Measurements from ENCODE around the gene SCARB1. TPM values are rescaled to one million over a fixed set of nuclear protein-coding genes. Genes with fewer than 3 reads are reported as not detected.

SCARB1 gene
- total and polyA plus RNA-seq, 2 experiments from 2014 or later: 31.0 to 62.5 TPM

DNA sequence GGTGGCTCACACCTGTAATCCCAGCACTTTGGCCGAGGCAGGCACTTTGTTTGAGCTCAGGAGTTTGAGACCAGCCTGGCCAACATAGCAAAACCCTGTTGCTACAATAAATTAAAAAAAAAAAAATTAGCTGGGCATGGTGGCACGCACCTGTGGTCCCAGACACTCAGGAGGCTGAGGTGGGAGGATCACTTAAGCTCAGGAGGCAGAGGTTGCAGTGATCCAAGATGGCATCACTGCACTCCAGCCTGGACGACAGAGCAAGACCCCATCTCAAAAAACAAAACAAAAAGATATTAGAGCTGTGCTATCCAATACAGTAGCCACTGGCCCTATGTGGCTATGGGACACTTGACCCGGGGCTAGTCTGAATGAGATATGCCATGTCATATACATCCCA is 6.9 kb upstream of the SCARB1 start:
- Mint-ChIP-seq H3K9me3 (no peaks in the 10 kb centered on the region), H3K4me1 (peaks cover 9% of the 10 kb centered on the region), H3K27ac (no peak overlapping the region), H3K36me3 (ENCODE audit: low read depth) (no peaks in the 10 kb centered on the region; the same call in 2 of the 3 replicates), H3K27me3 (ENCODE audit: insufficient read depth, low read depth, poor library complexity) (peaks cover 9% of the 10 kb centered on the region), H3K4me3 (no peak overlapping the region)
- Histone ChIP-seq H2AFZ (no peak overlapping the region), H3K27ac (ENCODE audit: low read depth) (no peak overlapping the region), H3K27me3 (ENCODE audit: insufficient read depth) (no peaks in the 10 kb centered on the region), H3K36me3 (ENCODE audit: insufficient read depth) (no peaks in the 10 kb centered on the region), H3K4me3 (no peak overlapping the region), H3K9me2 (ENCODE audit: insufficient read depth) (no peaks in the 10 kb centered on the region), H3K4me1 (ENCODE audit: insufficient read depth) (peaks cover 10% of the 10 kb centered on the region), H3K4me2 (no peak overlapping the region), H4K20me1 (replicated peaks; ENCODE audit: insufficient read depth) (no peaks in the 10 kb centered on the region), H3F3A (replicated peaks; ENCODE audit: low read depth) (no peaks in the 10 kb centered on the region), H3K79me2 (replicated peaks; ENCODE audit: insufficient read depth) (no peaks in the 10 kb centered on the region)
- ATAC-seq (no peak), DNase-seq (ENCODE audit: low spot score) (no peak)
- TF ChIP-seq, protein P1, sequence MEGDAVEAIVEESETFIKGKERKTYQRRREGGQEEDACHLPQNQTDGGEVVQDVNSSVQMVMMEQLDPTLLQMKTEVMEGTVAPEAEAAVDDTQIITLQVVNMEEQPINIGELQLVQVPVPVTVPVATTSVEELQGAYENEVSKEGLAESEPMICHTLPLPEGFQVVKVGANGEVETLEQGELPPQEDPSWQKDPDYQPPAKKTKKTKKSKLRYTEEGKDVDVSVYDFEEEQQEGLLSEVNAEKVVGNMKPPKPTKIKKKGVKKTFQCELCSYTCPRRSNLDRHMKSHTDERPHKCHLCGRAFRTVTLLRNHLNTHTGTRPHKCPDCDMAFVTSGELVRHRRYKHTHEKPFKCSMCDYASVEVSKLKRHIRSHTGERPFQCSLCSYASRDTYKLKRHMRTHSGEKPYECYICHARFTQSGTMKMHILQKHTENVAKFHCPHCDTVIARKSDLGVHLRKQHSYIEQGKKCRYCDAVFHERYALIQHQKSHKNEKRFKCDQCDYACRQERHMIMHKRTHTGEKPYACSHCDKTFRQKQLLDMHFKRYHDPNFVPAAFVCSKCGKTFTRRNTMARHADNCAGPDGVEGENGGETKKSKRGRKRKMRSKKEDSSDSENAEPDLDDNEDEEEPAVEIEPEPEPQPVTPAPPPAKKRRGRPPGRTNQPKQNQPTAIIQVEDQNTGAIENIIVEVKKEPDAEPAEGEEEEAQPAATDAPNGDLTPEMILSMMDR (conservative IDR thresholded peaks at IDR 0.05; ENCODE audit: low read depth in 2 of 2): no peak
- no peak for TF ChIP-seq ZNF331 (CRISPR knock-in tag; IDR thresholded peaks at IDR 0.05; ENCODE audit: low read depth)
- TF ChIP-seq ZNF114 (CRISPR knock-in tag; IDR thresholded peaks at IDR 0.05): no peak
- TF ChIP-seq NANOG (IDR thresholded peaks at IDR 0.05; ENCODE audit: borderline replicate concordance): no peak
- no peak for TF ChIP-seq EZH2phosphoT487 (IDR thresholded peaks at IDR 0.05; ENCODE audit: unreplicated experiment)
- TF ChIP-seq POLR2AphosphoS5 (IDR thresholded peaks at IDR 0.05; ENCODE audit: low read depth): no peak
- TF ChIP-seq, protein P2, sequence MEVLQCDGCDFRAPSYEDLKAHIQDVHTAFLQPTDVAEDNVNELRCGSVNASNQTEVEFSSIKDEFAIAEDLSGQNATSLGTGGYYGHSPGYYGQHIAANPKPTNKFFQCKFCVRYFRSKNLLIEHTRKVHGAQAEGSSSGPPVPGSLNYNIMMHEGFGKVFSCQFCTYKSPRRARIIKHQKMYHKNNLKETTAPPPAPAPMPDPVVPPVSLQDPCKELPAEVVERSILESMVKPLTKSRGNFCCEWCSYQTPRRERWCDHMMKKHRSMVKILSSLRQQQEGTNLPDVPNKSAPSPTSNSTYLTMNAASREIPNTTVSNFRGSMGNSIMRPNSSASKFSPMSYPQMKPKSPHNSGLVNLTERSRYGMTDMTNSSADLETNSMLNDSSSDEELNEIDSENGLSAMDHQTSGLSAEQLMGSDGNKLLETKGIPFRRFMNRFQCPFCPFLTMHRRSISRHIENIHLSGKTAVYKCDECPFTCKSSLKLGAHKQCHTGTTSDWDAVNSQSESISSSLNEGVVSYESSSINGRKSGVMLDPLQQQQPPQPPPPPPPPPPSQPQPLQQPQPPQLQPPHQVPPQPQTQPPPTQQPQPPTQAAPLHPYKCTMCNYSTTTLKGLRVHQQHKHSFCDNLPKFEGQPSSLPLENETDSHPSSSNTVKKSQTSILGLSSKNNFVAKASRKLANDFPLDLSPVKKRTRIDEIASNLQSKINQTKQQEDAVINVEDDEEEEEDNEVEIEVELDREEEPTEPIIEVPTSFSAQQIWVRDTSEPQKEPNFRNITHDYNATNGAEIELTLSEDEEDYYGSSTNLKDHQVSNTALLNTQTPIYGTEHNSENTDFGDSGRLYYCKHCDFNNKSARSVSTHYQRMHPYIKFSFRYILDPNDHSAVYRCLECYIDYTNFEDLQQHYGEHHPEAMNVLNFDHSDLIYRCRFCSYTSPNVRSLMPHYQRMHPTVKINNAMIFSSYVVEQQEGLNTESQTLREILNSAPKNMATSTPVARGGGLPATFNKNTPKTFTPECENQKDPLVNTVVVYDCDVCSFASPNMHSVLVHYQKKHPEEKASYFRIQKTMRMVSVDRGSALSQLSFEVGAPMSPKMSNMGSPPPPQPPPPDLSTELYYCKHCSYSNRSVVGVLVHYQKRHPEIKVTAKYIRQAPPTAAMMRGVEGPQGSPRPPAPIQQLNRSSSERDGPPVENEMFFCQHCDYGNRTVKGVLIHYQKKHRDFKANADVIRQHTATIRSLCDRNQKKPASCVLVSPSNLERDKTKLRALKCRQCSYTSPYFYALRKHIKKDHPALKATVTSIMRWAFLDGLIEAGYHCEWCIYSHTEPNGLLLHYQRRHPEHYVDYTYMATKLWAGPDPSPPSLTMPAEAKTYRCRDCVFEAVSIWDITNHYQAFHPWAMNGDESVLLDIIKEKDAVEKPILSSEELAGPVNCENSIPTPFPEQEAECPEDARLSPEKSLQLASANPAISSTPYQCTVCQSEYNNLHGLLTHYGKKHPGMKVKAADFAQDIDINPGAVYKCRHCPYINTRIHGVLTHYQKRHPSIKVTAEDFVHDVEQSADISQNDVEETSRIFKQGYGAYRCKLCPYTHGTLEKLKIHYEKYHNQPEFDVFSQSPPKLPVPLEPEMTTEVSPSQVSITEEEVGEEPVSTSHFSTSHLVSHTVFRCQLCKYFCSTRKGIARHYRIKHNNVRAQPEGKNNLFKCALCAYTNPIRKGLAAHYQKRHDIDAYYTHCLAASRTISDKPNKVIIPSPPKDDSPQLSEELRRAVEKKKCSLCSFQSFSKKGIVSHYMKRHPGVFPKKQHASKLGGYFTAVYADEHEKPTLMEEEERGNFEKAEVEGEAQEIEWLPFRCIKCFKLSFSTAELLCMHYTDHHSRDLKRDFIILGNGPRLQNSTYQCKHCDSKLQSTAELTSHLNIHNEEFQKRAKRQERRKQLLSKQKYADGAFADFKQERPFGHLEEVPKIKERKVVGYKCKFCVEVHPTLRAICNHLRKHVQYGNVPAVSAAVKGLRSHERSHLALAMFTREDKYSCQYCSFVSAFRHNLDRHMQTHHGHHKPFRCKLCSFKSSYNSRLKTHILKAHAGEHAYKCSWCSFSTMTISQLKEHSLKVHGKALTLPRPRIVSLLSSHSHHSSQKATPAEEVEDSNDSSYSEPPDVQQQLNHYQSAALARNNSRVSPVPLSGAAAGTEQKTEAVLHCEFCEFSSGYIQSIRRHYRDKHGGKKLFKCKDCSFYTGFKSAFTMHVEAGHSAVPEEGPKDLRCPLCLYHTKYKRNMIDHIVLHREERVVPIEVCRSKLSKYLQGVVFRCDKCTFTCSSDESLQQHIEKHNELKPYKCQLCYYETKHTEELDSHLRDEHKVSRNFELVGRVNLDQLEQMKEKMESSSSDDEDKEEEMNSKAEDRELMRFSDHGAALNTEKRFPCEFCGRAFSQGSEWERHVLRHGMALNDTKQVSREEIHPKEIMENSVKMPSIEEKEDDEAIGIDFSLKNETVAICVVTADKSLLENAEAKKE (CRISPR knock-in tag; IDR thresholded peaks at IDR 0.05): no peak
- TF ChIP-seq EZH2 (IDR thresholded peaks at IDR 0.05; ENCODE audit: low read depth, unreplicated experiment): no peak
- TF ChIP-seq CREB1 (CRISPR knock-in tag; IDR thresholded peaks at IDR 0.05; ENCODE audit: low read depth): no peak
- TF ChIP-seq JUNB (IDR thresholded peaks at IDR 0.05; ENCODE audit: unreplicated experiment): no peak
- TF ChIP-seq, protein P3, sequence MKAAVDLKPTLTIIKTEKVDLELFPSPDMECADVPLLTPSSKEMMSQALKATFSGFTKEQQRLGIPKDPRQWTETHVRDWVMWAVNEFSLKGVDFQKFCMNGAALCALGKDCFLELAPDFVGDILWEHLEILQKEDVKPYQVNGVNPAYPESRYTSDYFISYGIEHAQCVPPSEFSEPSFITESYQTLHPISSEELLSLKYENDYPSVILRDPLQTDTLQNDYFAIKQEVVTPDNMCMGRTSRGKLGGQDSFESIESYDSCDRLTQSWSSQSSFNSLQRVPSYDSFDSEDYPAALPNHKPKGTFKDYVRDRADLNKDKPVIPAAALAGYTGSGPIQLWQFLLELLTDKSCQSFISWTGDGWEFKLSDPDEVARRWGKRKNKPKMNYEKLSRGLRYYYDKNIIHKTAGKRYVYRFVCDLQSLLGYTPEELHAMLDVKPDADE (IDR thresholded peaks at IDR 0.05): no peak
- TF ChIP-seq STAT1 (IDR thresholded peaks at IDR 0.05; ENCODE audit: unreplicated experiment): no peak
- TF ChIP-seq, protein P4, sequence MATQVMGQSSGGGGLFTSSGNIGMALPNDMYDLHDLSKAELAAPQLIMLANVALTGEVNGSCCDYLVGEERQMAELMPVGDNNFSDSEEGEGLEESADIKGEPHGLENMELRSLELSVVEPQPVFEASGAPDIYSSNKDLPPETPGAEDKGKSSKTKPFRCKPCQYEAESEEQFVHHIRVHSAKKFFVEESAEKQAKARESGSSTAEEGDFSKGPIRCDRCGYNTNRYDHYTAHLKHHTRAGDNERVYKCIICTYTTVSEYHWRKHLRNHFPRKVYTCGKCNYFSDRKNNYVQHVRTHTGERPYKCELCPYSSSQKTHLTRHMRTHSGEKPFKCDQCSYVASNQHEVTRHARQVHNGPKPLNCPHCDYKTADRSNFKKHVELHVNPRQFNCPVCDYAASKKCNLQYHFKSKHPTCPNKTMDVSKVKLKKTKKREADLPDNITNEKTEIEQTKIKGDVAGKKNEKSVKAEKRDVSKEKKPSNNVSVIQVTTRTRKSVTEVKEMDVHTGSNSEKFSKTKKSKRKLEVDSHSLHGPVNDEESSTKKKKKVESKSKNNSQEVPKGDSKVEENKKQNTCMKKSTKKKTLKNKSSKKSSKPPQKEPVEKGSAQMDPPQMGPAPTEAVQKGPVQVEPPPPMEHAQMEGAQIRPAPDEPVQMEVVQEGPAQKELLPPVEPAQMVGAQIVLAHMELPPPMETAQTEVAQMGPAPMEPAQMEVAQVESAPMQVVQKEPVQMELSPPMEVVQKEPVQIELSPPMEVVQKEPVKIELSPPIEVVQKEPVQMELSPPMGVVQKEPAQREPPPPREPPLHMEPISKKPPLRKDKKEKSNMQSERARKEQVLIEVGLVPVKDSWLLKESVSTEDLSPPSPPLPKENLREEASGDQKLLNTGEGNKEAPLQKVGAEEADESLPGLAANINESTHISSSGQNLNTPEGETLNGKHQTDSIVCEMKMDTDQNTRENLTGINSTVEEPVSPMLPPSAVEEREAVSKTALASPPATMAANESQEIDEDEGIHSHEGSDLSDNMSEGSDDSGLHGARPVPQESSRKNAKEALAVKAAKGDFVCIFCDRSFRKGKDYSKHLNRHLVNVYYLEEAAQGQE (IDR thresholded peaks at IDR 0.05; ENCODE audit: unreplicated experiment): no peak

All from GM23338 (cell line).